MM.1S (cell line): ENCODE results near the gene STXBP1.

ENCODE experiments used
- DNase-seq: peaks from one replicate; pipeline ENCODE4 v3.0.0-alpha.2; 2015
- H2AFZ ChIP-seq: fragments of 300-600 bp; sonication (generic); 2 replicates; pipeline ENCODE4 v1.6.0; 2016; ENCODE audit warnings: antibody characterized with exemption, low read length
- H3F3A ChIP-seq: fragments of 300-600 bp; sonication (generic); 2 replicates; pipeline ENCODE4 v1.6.1; 2016; ENCODE audit warnings: mild to moderate bottlenecking, antibody characterized with exemption, low read length, moderate library complexity, mixed read lengths; ENCODE audit not compliant: insufficient read depth
- H3K27ac ChIP-seq: fragments of 300-600 bp; sonication (generic); 2 replicates; pipeline ENCODE4 v1.5.1; 2016; ENCODE audit warnings: mild to moderate bottlenecking, low read length
- H3K27me3 ChIP-seq: fragments of 300-600 bp; sonication (generic); replicated peaks from 2 replicates; pipeline ENCODE4 v1.6.0; 2016; ENCODE audit warnings: low read length; ENCODE audit not compliant: insufficient read depth
- H3K36me3 ChIP-seq: fragments of 300-600 bp; sonication (generic); replicated peaks from 2 replicates; pipeline ENCODE4 v1.6.1; 2016; ENCODE audit warnings: mild to moderate bottlenecking, low read length, mixed read lengths; ENCODE audit not compliant: insufficient read depth
- H3K4me1 ChIP-seq: fragments of 300-600 bp; sonication (generic); 2 replicates; pipeline ENCODE4 v1.6.1; 2016; ENCODE audit warnings: low read length, mixed read lengths
- H3K4me2 ChIP-seq: fragments of 300-600 bp; sonication (generic); 2 replicates; pipeline ENCODE4 v1.6.0; 2016; ENCODE audit warnings: low read depth, low read length
- H3K4me3 ChIP-seq: fragments of 300-600 bp; sonication (generic); 2 replicates; pipeline ENCODE4 v1.5.1; 2016; ENCODE audit warnings: low read length, mixed read lengths
- H3K79me2 ChIP-seq: fragments of 300-600 bp; sonication (generic); 2 replicates; pipeline ENCODE4 v1.6.1; 2016; ENCODE audit warnings: mixed run types, low read length, mixed read lengths
- H3K9ac ChIP-seq: fragments of 300-600 bp; sonication (generic); 2 replicates; pipeline ENCODE4 v1.6.1; 2016; ENCODE audit warnings: low read length, mixed read lengths
- H3K9me2 ChIP-seq: fragments of 300-600 bp; sonication (generic); replicated peaks from 2 replicates; pipeline ENCODE4 v1.6.1; 2016; ENCODE audit warnings: mild to moderate bottlenecking, low read length, mixed read lengths; ENCODE audit not compliant: insufficient read depth
- H3K9me3 ChIP-seq: fragments of 300-600 bp; sonication (generic); replicated peaks from 2 replicates; pipeline ENCODE4 v1.6.1; 2016; ENCODE audit warnings: mild to moderate bottlenecking, low read length, mixed read lengths; ENCODE audit not compliant: insufficient read depth
- H4K20me1 ChIP-seq: fragments of 300-600 bp; sonication (generic); 2 replicates; pipeline ENCODE4 v1.6.1; 2016; ENCODE audit warnings: mild to moderate bottlenecking, low read length, moderate library complexity, mixed read lengths; ENCODE audit not compliant: insufficient read depth
- CTCF ChIP-seq: fragments of 300-600 bp; sonication (generic); IDR thresholded peaks from 2 replicates; pipeline ENCODE4 v1.5.1; 2016; ENCODE audit warnings: antibody characterized with exemption, low read length, mixed read lengths
- EZH2 ChIP-seq: fragments of 300-600 bp; sonication (generic); optimal IDR thresholded peaks from 2 replicates; pipeline ENCODE3; 2017; ENCODE audit warnings: low read depth, mild to moderate bottlenecking, antibody characterized with exemption, low read length, mixed read lengths
- EZH2phosphoT487 ChIP-seq: fragments of 300-600 bp; sonication (generic); IDR thresholded peaks from 2 replicates; pipeline ENCODE4 v1.6.1; 2018; ENCODE audit warnings: antibody characterized with exemption, low read length

Gene STXBP1

GRCh38 chr9:127640908-127641545 is 28.9 kb downstream of the STXBP1 start:
- H4K20me1 ChIP-seq = no peaks in the 10 kb centered on the region
- no peaks in the 10 kb centered on the region for H3K9me3 ChIP-seq
- 0 out of 2 replicates have a peak, but pooled peaks cover 3% of the 10 kb centered on the region for H3K4me1 ChIP-seq
- no peaks in the 10 kb centered on the region for H3K9me2 ChIP-seq
- H3K27ac ChIP-seq = no peak overlapping the region
- TF ChIP-seq EZH2 (no peak), EZH2phosphoT487 (no peak), CTCF (no peak)
- H3K27me3 ChIP-seq = no peaks in the 10 kb centered on the region
- DNase-seq = no peak
- H3K9ac ChIP-seq = no peak overlapping the region
- no peaks in the 10 kb centered on the region for H3K36me3 ChIP-seq
- H3K79me2 ChIP-seq = no peaks in the 10 kb centered on the region
- H3F3A ChIP-seq = 0 out of 2 replicates have a peak, but pooled peaks cover 3% of the 10 kb centered on the region
- no peak overlapping the region for H2AFZ ChIP-seq
- H3K4me3 ChIP-seq = no peak overlapping the region
- peak overlapping the region; percentile 64; the same call in 1 of the 2 replicates for H3K4me2 ChIP-seq

- Histone ChIP-seq H4K20me1 (no peaks in the 10 kb centered on the region), H3K4me3 (peak overlapping the region; percentile 33), H3K36me3 (no peaks in the 10 kb centered on the region), H3K27me3 (no peaks in the 10 kb centered on the region), H3K9me3 (no peaks in the 10 kb centered on the region), H3K4me2 (peak overlapping the region; percentile 64), H3K4me1 (0 out of 2 replicates have a peak, but pooled peaks cover 3% of the 10 kb centered on the region), H3K9me2 (no peaks in the 10 kb centered on the region), H3K27ac (peak overlapping the region; percentile 17; the same call in 1 of the 2 replicates), H3K79me2 (no peaks in the 10 kb centered on the region), H3F3A (0 out of 2 replicates have a peak, but pooled peaks cover 3% of the 10 kb centered on the region), H2AFZ (peak overlapping the region; percentile 37; the same call in 1 of the 2 replicates), H3K9ac (peak overlapping the region; percentile 13; the same call in 1 of the 2 replicates)
- DNase-seq = no peak
- TF ChIP-seq EZH2 = no peak
- TF ChIP-seq EZH2phosphoT487 = no peak
- no peak for TF ChIP-seq CTCF
Observed at GRCh38 chr9:127642082-127642740, 30.1 kb downstream of the STXBP1 start.

GRCh38 chr9:127644146-127644827 is 32.2 kb downstream of the STXBP1 start:
- no peak for DNase-seq
- Histone ChIP-seq H3F3A (0 out of 2 replicates have a peak, but pooled peaks cover 3% of the 10 kb centered on the region), H3K9me3 (no peaks in the 10 kb centered on the region), H4K20me1 (no peaks in the 10 kb centered on the region), H3K9ac (no peak overlapping the region), H3K79me2 (no peaks in the 10 kb centered on the region), H3K4me1 (0 out of 2 replicates have a peak, but pooled peaks cover 3% of the 10 kb centered on the region), H3K36me3 (no peaks in the 10 kb centered on the region), H3K27me3 (no peaks in the 10 kb centered on the region), H3K9me2 (no peaks in the 10 kb centered on the region), H2AFZ (no peak overlapping the region), H3K27ac (no peak overlapping the region), H3K4me3 (no peak overlapping the region), H3K4me2 (no peak overlapping the region)
- TF ChIP-seq EZH2phosphoT487 (no peak), EZH2 (no peak), CTCF (no peak)
